Effector memory CD8-positive, alpha-beta T cell (primary cell): Measurements from ENCODE around the gene GABRG3.
"Not testable (repeated sequence)": the region's sequence is repeated elsewhere in the genome, so short reads cannot be mapped to it uniquely, and the experiment has no call there.

Source experiments
- ATAC-seq: fragments of 150-1000 bp; cut with Tn5 transposase; replicated peaks from 2 replicates; pipeline ENCODE4 v1.10.0; 2021; ENCODE audit warnings: mild to moderate bottlenecking, moderate library complexity
- DNase-seq, 3 experiments: peaks; one replicate each; pipeline ENCODE4 v3.0.0; 2021
- H3K27ac Mint-ChIP-seq, 2 donors: one replicate each; pipeline ENCODE4 v1.8.0; 2022; ENCODE audit warnings: mild to moderate bottlenecking in 2 of 2, mixed read lengths in 2 of 2, moderate library complexity in 2 of 2
- H3K27me3 Mint-ChIP-seq, 2 donors: one replicate each; pipeline ENCODE4 v1.8.0; 2022; ENCODE audit warnings: mixed read lengths in 2 of 2
- H3K36me3 Mint-ChIP-seq: one replicate; pipeline ENCODE4 v1.8.0; 2022; ENCODE audit warnings: mild to moderate bottlenecking, moderate library complexity, mixed read lengths; ENCODE audit not compliant: insufficient read depth
- H3K4me1 Mint-ChIP-seq, 2 donors: one replicate each; pipeline ENCODE4 v1.8.0; 2022; ENCODE audit warnings: low read depth in 2 of 2, mixed read lengths in 2 of 2
- H3K4me3 Mint-ChIP-seq, 2 donors: one replicate each; pipeline ENCODE4 v1.8.0; 2022; ENCODE audit warnings: mild to moderate bottlenecking in 2 of 2, mixed read lengths in 2 of 2, moderate library complexity in 2 of 2
- H3K9me3 Mint-ChIP-seq, 2 donors: one replicate each; pipeline ENCODE4 v1.8.0; 2022; ENCODE audit warnings: mixed read lengths in 2 of 2

The GABRG3 gene

GRCh38 chr15:27341780-27342343, 370.9 kb downstream of the GABRG3 start:
- DNase-seq, result no peak
- Mint-ChIP-seq H3K4me3 (no peak overlapping the region), H3K9me3 (peaks cover 15 to 26% of the 10 kb centered on the region in 2 donors), H3K27me3 (no peaks in the 10 kb centered on the region), H3K4me1 (no peaks in the 10 kb centered on the region), H3K27ac (no peak overlapping the region), H3K36me3 (no peaks in the 10 kb centered on the region)
- no peak for ATAC-seq

DNA sequence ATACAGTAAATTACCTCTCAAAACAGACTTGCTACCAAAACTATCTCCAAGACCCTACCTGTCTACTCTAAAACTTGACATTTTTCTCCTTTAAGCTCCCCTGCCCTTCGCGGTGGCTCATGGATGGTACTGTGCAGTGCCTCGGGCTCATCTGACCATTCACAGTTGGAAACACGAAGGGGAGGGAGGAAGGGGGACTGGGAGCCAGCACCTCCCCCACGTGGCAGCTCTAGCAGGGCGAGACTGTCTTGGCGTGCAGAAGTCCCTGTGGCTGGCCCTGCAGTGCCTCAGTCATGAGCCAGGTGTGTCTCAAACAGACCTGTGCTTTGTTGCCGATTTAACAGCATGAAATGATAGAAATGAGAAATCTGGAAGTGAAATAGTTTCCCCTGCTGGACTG, 372.0 kb downstream of the GABRG3 start:
- Mint-ChIP-seq H3K4me1 (no peaks in the 10 kb centered on the region), H3K9me3 (peaks cover 13 to 20% of the 10 kb centered on the region in 2 donors), H3K27ac (no peak overlapping the region), H3K27me3 (no peaks in the 10 kb centered on the region), H3K4me3 (no peak overlapping the region), H3K36me3 (no peaks in the 10 kb centered on the region)
- ATAC-seq (no peak), DNase-seq (no peak)

GRCh38 chr15:27352136-27352535, 381.2 kb downstream of the GABRG3 start:
- no peak overlapping the region for H3K27ac Mint-ChIP-seq
- ATAC-seq (no peak), DNase-seq (no peak)
- H3K36me3 Mint-ChIP-seq, result no peaks in the 10 kb centered on the region
- no peaks in the 10 kb centered on the region for H3K27me3 Mint-ChIP-seq
- H3K4me3 Mint-ChIP-seq, result no peak overlapping the region
- H3K9me3 Mint-ChIP-seq, result peaks cover 0 to 5% of the 10 kb centered on the region in 2 donors
- no peaks in the 10 kb centered on the region for H3K4me1 Mint-ChIP-seq

GRCh38 chr15:27353856-27354255, 382.9 kb downstream of the GABRG3 start:
- no peak for DNase-seq
- H3K4me1 Mint-ChIP-seq, result no peaks in the 10 kb centered on the region
- H3K36me3 Mint-ChIP-seq, result no peaks in the 10 kb centered on the region
- H3K27ac Mint-ChIP-seq, result no peak overlapping the region
- no peak overlapping the region for H3K4me3 Mint-ChIP-seq
- peaks cover 0 to 3% of the 10 kb centered on the region in 2 donors for H3K9me3 Mint-ChIP-seq
- ATAC-seq, result no peak
- H3K27me3 Mint-ChIP-seq, result no peaks in the 10 kb centered on the region

- Mint-ChIP-seq H3K4me1 (no peaks in the 10 kb centered on the region), H3K36me3 (no peaks in the 10 kb centered on the region), H3K9me3 (peaks cover 5 to 8% of the 10 kb centered on the region in 2 donors), H3K4me3 (no peak overlapping the region), H3K27ac (no peak overlapping the region), H3K27me3 (no peaks in the 10 kb centered on the region)
- ATAC-seq (no peak), DNase-seq (no peak)
Observed at GRCh38 chr15:27358751-27359434, 387.9 kb downstream of the GABRG3 start.

DNA sequence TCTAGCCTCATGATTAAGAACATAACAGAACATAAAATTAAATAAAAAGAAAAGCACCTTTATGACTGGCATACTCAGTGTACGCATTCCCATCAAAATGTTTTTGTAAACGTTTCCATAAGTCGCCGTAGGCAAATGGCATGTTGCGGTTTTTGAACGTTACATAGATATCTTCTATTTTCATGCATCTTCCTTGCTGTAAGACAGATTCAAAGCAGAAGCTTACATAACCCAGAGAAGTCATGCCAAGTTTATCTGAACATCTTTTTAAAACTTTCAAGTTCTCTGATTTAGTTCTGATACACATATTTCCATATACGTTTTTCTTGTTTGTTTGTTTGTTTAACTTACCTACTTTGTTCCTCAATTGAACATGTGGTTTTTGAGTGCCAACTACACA, 388.6 kb downstream of the GABRG3 start:
- no peaks in the 10 kb centered on the region for H3K4me1 Mint-ChIP-seq
- H3K27ac Mint-ChIP-seq, result no peak overlapping the region
- no peak overlapping the region for H3K4me3 Mint-ChIP-seq
- H3K36me3 Mint-ChIP-seq, result no peaks in the 10 kb centered on the region
- no peak for ATAC-seq
- no peaks in the 10 kb centered on the region for H3K27me3 Mint-ChIP-seq
- no peak for DNase-seq
- peaks cover 5 to 8% of the 10 kb centered on the region in 2 donors for H3K9me3 Mint-ChIP-seq

- DNase-seq (no peak), ATAC-seq (no peak)
- Mint-ChIP-seq H3K9me3 (peaks cover 5 to 8% of the 10 kb centered on the region in 2 donors), H3K4me1 (no peaks in the 10 kb centered on the region), H3K27ac (no peak overlapping the region), H3K36me3 (no peaks in the 10 kb centered on the region), H3K27me3 (no peaks in the 10 kb centered on the region), H3K4me3 (no peak overlapping the region)
Observed at GRCh38 chr15:27360316-27360715, 389.3 kb downstream of the GABRG3 start.

- DNase-seq (no peak), ATAC-seq (no peak)
- no peak overlapping the region for H3K27ac Mint-ChIP-seq
- no peak overlapping the region for H3K4me3 Mint-ChIP-seq
- no peaks in the 10 kb centered on the region for H3K27me3 Mint-ChIP-seq
- peaks cover 5 to 8% of the 10 kb centered on the region in 2 donors for H3K9me3 Mint-ChIP-seq
- H3K36me3 Mint-ChIP-seq, result no peaks in the 10 kb centered on the region
- no peaks in the 10 kb centered on the region for H3K4me1 Mint-ChIP-seq
Observed at GRCh38 chr15:27361438-27361837, 390.5 kb downstream of the GABRG3 start.

- Mint-ChIP-seq H3K9me3 (peaks cover 10 to 26% of the 10 kb centered on the region in 2 donors), H3K4me3 (no peak overlapping the region), H3K4me1 (no peaks in the 10 kb centered on the region), H3K36me3 (no peaks in the 10 kb centered on the region), H3K27ac (no peak overlapping the region), H3K27me3 (no peaks in the 10 kb centered on the region)
- ATAC-seq (no peak), DNase-seq (no peak)
Observed at GRCh38 chr15:27365456-27365855, 394.5 kb downstream of the GABRG3 start.

DNA sequence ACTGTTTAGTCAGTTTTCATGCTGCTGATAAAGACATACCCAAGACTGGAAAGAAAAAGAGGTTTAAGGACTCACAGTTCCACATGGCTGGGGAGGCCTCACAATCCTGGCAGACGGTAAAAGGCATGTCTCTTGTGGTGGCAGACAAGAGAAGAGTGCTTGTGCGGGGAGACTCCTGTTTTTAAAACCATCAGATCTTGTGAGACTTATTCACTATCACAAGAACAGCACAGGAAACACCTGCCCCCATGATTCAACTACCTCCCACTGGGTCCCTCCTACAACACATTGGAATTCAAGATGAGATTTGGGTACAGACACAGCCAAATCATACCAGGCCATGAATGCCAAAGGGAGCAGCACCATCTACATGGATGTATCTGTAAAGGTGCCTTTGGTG, 406.4 kb downstream of the GABRG3 start:
- H3K27me3 Mint-ChIP-seq, ATAC-seq: not testable (repeated sequence)

GRCh38 chr15:27382361-27383025, 411.5 kb downstream of the GABRG3 start:
- H3K27ac Mint-ChIP-seq, result no peak overlapping the region

More for the DNA sequence above, 406.4 kb downstream of the GABRG3 start:
- not testable (repeated sequence) for H3K36me3 Mint-ChIP-seq, H3K27ac Mint-ChIP-seq, H3K4me1 Mint-ChIP-seq, H3K4me3 Mint-ChIP-seq, DNase-seq
- H3K9me3 Mint-ChIP-seq, result peaks cover 13 to 15% of the 10 kb centered on the region in 2 donors

DNA sequence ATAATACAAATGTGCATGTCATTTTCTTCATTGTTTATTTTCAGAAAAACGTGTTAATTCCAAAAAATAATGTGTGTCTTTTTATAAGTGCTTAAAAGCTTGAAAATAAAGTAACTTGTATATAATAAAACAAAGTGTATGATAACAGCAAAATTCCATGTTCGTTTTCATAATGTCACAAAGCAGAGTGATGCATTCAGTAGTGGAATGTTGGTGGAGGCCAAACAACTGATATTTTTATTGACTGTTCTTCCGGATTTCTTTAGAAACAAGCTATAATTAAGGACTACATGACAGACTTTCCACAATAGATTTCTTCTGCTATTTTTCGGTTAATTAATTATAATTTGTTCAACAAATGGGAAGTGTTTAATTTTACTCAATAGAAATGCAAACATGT, 412.7 kb downstream of the GABRG3 start:
- DNase-seq, result no peak
- no peak overlapping the region for H3K4me3 Mint-ChIP-seq
- H3K4me1 Mint-ChIP-seq, result no peaks in the 10 kb centered on the region
- H3K27ac Mint-ChIP-seq, result no peak overlapping the region
- no peak for ATAC-seq
- H3K9me3 Mint-ChIP-seq, result peaks cover 18 to 25% of the 10 kb centered on the region in 2 donors
- H3K27me3 Mint-ChIP-seq, result no peaks in the 10 kb centered on the region
- H3K36me3 Mint-ChIP-seq, result no peaks in the 10 kb centered on the region

More at GRCh38 chr15:27382361-27383025, 411.5 kb downstream of the GABRG3 start:
- Mint-ChIP-seq H3K27me3 (no peaks in the 10 kb centered on the region), H3K36me3 (no peaks in the 10 kb centered on the region), H3K4me1 (no peaks in the 10 kb centered on the region), H3K4me3 (no peak overlapping the region), H3K9me3 (peaks cover 15 to 21% of the 10 kb centered on the region in 2 donors)
- DNase-seq (no peak), ATAC-seq (no peak)

GRCh38 chr15:27392163-27392562, 421.2 kb downstream of the GABRG3 start:
- Mint-ChIP-seq H3K4me3 (no peak overlapping the region), H3K36me3 (no peaks in the 10 kb centered on the region), H3K9me3 (peaks cover 10 to 12% of the 10 kb centered on the region in 2 donors), H3K4me1 (no peaks in the 10 kb centered on the region), H3K27ac (no peak overlapping the region), H3K27me3 (no peaks in the 10 kb centered on the region)
- DNase-seq (no peak), ATAC-seq (no peak)

DNA sequence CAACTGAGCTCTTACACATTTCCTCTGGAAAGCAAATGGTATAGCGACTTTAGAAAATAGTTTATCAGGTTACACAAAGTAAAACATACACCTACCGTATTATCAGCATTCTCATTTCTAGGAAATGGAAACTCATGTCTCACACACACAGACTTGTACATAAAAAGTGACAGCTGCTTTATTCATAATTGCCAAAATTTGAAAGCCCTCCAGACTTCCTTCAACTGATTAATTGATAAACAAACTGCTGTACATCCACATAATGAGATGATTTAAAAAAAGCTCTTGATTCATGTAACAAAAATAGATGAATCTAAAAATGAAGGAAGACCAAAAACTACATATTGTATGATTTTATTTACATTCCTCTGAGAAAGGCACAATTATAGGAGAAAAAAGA, 425.5 kb downstream of the GABRG3 start:
- ATAC-seq, result no peak
- Mint-ChIP-seq H3K27me3 (no peaks in the 10 kb centered on the region), H3K36me3 (no peaks in the 10 kb centered on the region), H3K9me3 (peaks cover 2 to 10% of the 10 kb centered on the region in 2 donors), H3K4me1 (no peaks in the 10 kb centered on the region), H3K4me3 (no peak overlapping the region), H3K27ac (no peak overlapping the region)
- no peak for DNase-seq
